ENCODE results near the gene EML3.
A peak's percentile ranks its signal among the peaks of the same experiment; 100 is the strongest.

Gene EML3

GRCh38 chr11:62613291-62613778 lies 760 bp upstream of the EML3 start:
- Histone ChIP-seq H3K36me3 (ENCODE audit: control insufficient read depth, insufficient read depth, low read length) (peaks cover 10% of the 10 kb centered on the region), H3K27me3 (ENCODE audit: control insufficient read depth, insufficient read depth, low read length) (no peaks in the 10 kb centered on the region), H3K4me3 (ENCODE audit: low read length) (peak overlapping the region; percentile 48), H3K4me1 (ENCODE audit: control insufficient read depth, insufficient read depth, low read length) (peaks cover 10% of the 10 kb centered on the region), H3K9ac (ENCODE audit: low read length) (no peak overlapping the region), H3K27ac (ENCODE audit: low read depth, low read length) (peak overlapping the region; percentile 82)

DNA sequence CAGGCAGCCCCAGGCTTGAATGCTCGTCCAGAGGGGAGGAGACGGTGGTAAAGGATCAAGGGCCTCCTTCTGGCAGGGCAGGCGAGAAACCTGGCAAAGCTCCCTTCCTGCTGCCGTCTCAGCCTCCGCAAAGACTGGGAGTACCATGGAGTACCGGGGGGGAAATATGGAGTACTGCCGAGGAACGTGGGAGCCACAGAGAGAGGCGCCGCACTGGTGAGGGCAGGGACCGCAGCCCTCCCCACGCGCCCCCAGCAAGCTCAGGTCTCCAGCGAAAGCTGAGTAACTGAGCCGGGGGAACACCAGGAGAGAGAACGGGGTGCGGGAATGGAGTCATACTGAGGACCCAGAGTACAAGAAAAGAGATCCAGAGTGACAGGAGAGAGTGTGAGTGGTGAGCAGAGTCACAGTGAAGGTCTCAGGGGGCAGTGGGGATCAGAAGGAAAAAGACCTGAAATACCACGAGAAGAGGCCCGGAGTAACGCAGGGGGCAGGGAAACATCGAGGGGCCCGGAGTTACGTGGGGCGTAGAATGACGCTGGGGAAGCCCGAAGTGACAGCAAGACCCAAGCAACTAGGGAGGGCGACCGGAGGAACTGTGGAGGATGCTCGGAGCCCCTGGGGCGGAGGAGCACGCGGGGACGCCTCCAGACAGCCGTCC lies 740 bp downstream of the EML3 start:
- Histone ChIP-seq H3K9ac (ENCODE audit: low read length) (peak overlapping the region; percentile 88), H3K4me1 (ENCODE audit: control insufficient read depth, insufficient read depth, low read length) (peaks cover 10% of the 10 kb centered on the region), H3K27ac (ENCODE audit: low read depth, low read length) (peak overlapping the region; percentile 82), H3K36me3 (ENCODE audit: control insufficient read depth, insufficient read depth, low read length) (peaks cover 10% of the 10 kb centered on the region), H3K27me3 (ENCODE audit: control insufficient read depth, insufficient read depth, low read length) (no peaks in the 10 kb centered on the region), H3K4me3 (ENCODE audit: low read length) (peak overlapping the region; percentile 74)

DNA sequence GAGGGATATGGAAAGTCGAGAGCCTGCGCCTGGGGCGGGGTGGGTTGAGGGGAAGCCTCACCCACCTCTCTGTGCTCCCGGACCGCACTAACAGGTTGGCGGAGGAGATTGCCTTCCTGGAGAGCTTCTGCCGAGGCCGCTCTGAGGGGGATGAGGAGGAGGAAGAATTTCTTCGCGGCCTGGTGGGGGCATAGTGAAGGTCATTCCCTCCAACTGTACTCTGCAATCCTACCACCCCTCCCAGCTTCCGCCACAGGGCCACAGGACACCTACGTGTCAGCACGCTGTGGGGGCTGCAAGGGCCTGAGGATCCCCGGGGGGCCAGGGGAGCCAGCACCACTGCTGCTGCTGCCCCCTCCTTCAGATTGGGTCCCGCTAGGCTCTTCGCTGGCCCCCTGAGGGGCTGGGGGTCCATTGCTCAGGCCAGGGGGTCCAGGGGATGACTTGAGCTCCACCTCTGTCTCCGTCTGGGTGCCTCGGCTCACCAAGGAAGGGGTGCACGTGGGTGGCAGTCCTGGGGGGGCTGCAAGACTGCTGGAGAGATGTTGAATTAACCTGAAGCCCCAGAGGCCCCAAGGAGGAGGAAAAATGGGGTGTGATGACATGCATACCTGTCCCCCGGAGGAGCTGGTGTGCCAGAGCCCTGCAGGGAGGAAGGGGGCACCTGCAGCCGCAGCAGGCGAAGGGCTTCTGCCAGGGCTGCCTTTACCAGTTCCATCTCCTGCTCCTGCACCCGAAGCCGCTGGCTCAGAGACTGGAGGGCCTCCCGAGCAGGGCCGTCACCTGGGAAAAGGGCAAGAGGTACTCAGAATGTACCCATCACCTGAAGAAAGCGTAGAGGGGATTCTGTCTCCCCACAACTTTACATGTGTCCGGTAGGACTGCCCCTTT lies 1.5 kb downstream of the EML3 start:
- H3K27ac ChIP-seq (ENCODE audit: low read depth, low read length) = peak overlapping the region; percentile 82
- peaks cover 4% of the 10 kb centered on the region for H3K36me3 ChIP-seq (ENCODE audit: control insufficient read depth, insufficient read depth, low read length)
- no peaks in the 10 kb centered on the region for H3K27me3 ChIP-seq (ENCODE audit: control insufficient read depth, insufficient read depth, low read length)
- peaks cover 10% of the 10 kb centered on the region for H3K4me1 ChIP-seq (ENCODE audit: control insufficient read depth, insufficient read depth, low read length)
- H3K4me3 ChIP-seq (ENCODE audit: low read length) = peak overlapping the region; percentile 74
- peak overlapping the region; percentile 88 for H3K9ac ChIP-seq (ENCODE audit: low read length)

- Histone ChIP-seq H3K4me1 (ENCODE audit: control insufficient read depth, insufficient read depth, low read length) (peaks cover 10% of the 10 kb centered on the region), H3K4me3 (ENCODE audit: low read length) (no peak overlapping the region), H3K27ac (ENCODE audit: low read depth, low read length) (no peak overlapping the region), H3K36me3 (ENCODE audit: control insufficient read depth, insufficient read depth, low read length) (peaks cover 6% of the 10 kb centered on the region), H3K9ac (ENCODE audit: low read length) (no peak overlapping the region), H3K27me3 (ENCODE audit: control insufficient read depth, insufficient read depth, low read length) (no peaks in the 10 kb centered on the region)
Observed at GRCh38 chr11:62610403-62610802, 2.2 kb downstream of the EML3 start.

- Histone ChIP-seq H3K27ac (ENCODE audit: low read depth, low read length) (no peak overlapping the region), H3K27me3 (ENCODE audit: control insufficient read depth, insufficient read depth, low read length) (no peaks in the 10 kb centered on the region), H3K36me3 (ENCODE audit: control insufficient read depth, insufficient read depth, low read length) (peaks cover 8% of the 10 kb centered on the region), H3K9ac (ENCODE audit: low read length) (no peak overlapping the region), H3K4me3 (ENCODE audit: low read length) (no peak overlapping the region), H3K4me1 (ENCODE audit: control insufficient read depth, insufficient read depth, low read length) (peaks cover 10% of the 10 kb centered on the region)
Observed at GRCh38 chr11:62608776-62609175, 3.8 kb downstream of the EML3 start.

DNA sequence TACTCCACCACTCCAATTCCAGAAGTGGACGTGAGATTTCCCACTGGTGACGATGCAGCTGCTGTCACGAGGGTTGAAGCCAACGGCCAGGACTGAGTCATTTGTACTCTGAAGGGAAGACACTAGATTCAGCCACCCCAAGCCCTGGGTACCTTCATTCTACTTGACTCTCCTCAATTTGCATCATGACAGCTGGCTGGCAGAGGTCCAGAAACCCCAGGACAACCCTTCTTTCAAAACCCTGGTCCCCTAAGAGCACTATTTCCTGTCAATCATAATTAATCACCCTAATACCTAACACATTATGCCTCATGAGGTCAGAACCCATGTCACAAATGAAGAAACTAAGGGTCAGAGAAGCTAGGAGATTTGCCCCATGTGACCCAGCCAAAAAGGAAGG lies 4.9 kb downstream of the EML3 start:
- no peak overlapping the region for H3K4me3 ChIP-seq (ENCODE audit: low read length)
- no peaks in the 10 kb centered on the region for H3K27me3 ChIP-seq (ENCODE audit: control insufficient read depth, insufficient read depth, low read length)
- peaks cover 14% of the 10 kb centered on the region for H3K4me1 ChIP-seq (ENCODE audit: control insufficient read depth, insufficient read depth, low read length)
- no peak overlapping the region for H3K9ac ChIP-seq (ENCODE audit: low read length)
- peaks cover 8% of the 10 kb centered on the region for H3K36me3 ChIP-seq (ENCODE audit: control insufficient read depth, insufficient read depth, low read length)
- no peak overlapping the region for H3K27ac ChIP-seq (ENCODE audit: low read depth, low read length)

- Histone ChIP-seq H3K4me3 (ENCODE audit: low read length) (no peak overlapping the region), H3K27ac (ENCODE audit: low read depth, low read length) (no peak overlapping the region), H3K9ac (ENCODE audit: low read length) (no peak overlapping the region), H3K4me1 (ENCODE audit: control insufficient read depth, insufficient read depth, low read length) (peaks cover 8% of the 10 kb centered on the region), H3K36me3 (ENCODE audit: control insufficient read depth, insufficient read depth, low read length) (peaks cover 8% of the 10 kb centered on the region), H3K27me3 (ENCODE audit: control insufficient read depth, insufficient read depth, low read length) (no peaks in the 10 kb centered on the region)
Observed at GRCh38 chr11:62605902-62606301, 6.7 kb downstream of the EML3 start.

GRCh38 chr11:62605467-62605866 lies 7.1 kb downstream of the EML3 start:
- H3K9ac ChIP-seq (ENCODE audit: low read length) = no peak overlapping the region
- no peak overlapping the region for H3K27ac ChIP-seq (ENCODE audit: low read depth, low read length)
- H3K4me3 ChIP-seq (ENCODE audit: low read length) = no peak overlapping the region
- peaks cover 7% of the 10 kb centered on the region for H3K36me3 ChIP-seq (ENCODE audit: control insufficient read depth, insufficient read depth, low read length)
- H3K4me1 ChIP-seq (ENCODE audit: control insufficient read depth, insufficient read depth, low read length) = peaks cover 7% of the 10 kb centered on the region
- no peaks in the 10 kb centered on the region for H3K27me3 ChIP-seq (ENCODE audit: control insufficient read depth, insufficient read depth, low read length)

GRCh38 chr11:62604460-62605120 lies 8.0 kb downstream of the EML3 start:
- no peak overlapping the region for H3K4me3 ChIP-seq (ENCODE audit: low read length)
- peaks cover 13% of the 10 kb centered on the region for H3K4me1 ChIP-seq (ENCODE audit: control insufficient read depth, insufficient read depth, low read length)
- no peak overlapping the region for H3K27ac ChIP-seq (ENCODE audit: low read depth, low read length)
- peaks cover 3% of the 10 kb centered on the region for H3K36me3 ChIP-seq (ENCODE audit: control insufficient read depth, insufficient read depth, low read length)
- no peaks in the 10 kb centered on the region for H3K27me3 ChIP-seq (ENCODE audit: control insufficient read depth, insufficient read depth, low read length)
- H3K9ac ChIP-seq (ENCODE audit: low read length) = no peak overlapping the region

DNA sequence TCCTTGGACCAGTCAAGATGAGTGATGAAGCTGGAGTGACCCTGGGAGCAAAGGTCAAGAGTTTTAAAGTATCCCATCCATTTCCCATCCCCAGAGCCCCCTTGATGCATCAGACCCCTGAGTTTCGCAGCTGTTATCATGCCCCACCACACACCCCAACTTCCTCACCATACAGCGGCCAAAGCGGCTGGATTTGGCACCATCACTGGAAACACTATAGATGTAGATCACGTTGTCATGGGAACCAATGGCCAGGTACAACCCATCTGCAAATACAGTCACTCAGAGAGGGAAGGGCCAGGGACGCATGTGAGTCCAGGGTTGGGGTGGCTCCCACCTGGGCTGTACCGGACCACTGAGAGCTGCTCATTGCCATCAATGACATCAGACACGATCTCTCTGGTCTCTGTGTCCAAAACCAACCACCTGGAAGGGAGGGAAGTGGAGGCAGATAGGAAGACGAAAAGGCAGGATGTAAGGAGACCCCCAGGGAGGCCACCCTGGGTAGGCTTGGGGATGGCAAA lies 8.7 kb downstream of the EML3 start:
- Histone ChIP-seq H3K9ac (ENCODE audit: low read length) (no peak overlapping the region), H3K4me1 (ENCODE audit: control insufficient read depth, insufficient read depth, low read length) (peaks cover 21% of the 10 kb centered on the region)

GRCh38 chr11:62603072-62603408 lies 9.5 kb downstream of the EML3 start:
- Histone ChIP-seq H3K27ac (ENCODE audit: low read depth, low read length) (peak overlapping the region; percentile 83), H3K27me3 (ENCODE audit: control insufficient read depth, insufficient read depth, low read length) (no peaks in the 10 kb centered on the region), H3K4me3 (ENCODE audit: low read length) (peak overlapping the region; percentile 82), H3K36me3 (ENCODE audit: control insufficient read depth, insufficient read depth, low read length) (peaks cover 8% of the 10 kb centered on the region), H3K9ac (ENCODE audit: low read length) (no peak overlapping the region), H3K4me1 (ENCODE audit: control insufficient read depth, insufficient read depth, low read length) (peaks cover 23% of the 10 kb centered on the region)

More for the DNA sequence above, 8.7 kb downstream of the EML3 start:
- Histone ChIP-seq H3K27ac (ENCODE audit: low read depth, low read length) (no peak overlapping the region), H3K36me3 (ENCODE audit: control insufficient read depth, insufficient read depth, low read length) (peaks cover 3% of the 10 kb centered on the region), H3K4me3 (ENCODE audit: low read length) (no peak overlapping the region), H3K27me3 (ENCODE audit: control insufficient read depth, insufficient read depth, low read length) (no peaks in the 10 kb centered on the region)

Measured in rectal smooth muscle tissue (tissue), 1 donor.